GM12878 (cell line): Measurements from ENCODE around the gene LEF1. TPM values are rescaled to one million over a fixed set of nuclear protein-coding genes. Genes with fewer than 3 reads are reported as not detected.

Experiments
- ATAC-seq: fragments of 200-7000 bp; cut with Tn5 transposase; 3 replicates; pipeline ENCODE4 v1.9.1; 2020; ENCODE audit warnings: mild to moderate bottlenecking, moderate library complexity
- BruUV-seq: library from RNA; stranded (reverse); fragments of 400-500 nt; replicated peaks from 2 replicates; lab custom pipeline; 2021; lab: Mats Ljungman, UMichigan
- CTCF ChIA-PET: fragments of 300-600 bp; sonication (Branson Sonifier 250); formaldehyde crosslinking; extraction: SDS; loops from one replicate; lab custom pipeline; 2021; ENCODE audit warnings: inconsistent platforms; lab: Yijun Ruan, JAX
- POLR2A ChIA-PET: fragments of 350-600 bp; formaldehyde crosslinking; extraction: SDS; loops from one replicate; lab custom pipeline; 2021; ENCODE audit warnings: inconsistent platforms; lab: Charles Lee
- RAD21 ChIA-PET: fragments of 300-600 bp; sonication (Branson Sonifier 250); formaldehyde crosslinking; loops from one replicate; lab custom pipeline; 2023; ENCODE audit warnings: antibody characterized with exemption; ENCODE audit not compliant: unreplicated experiment; lab: Charles Lee
- SMC1A ChIA-PET: fragments of 300-600 bp; sonication (Branson Sonifier 250); formaldehyde crosslinking; loops from one replicate; lab custom pipeline; 2023; ENCODE audit not compliant: unreplicated experiment, uncharacterized antibody; lab: Charles Lee
- DNase-seq: peaks from one replicate; pipeline ENCODE4 v3.0.0-alpha.2; 2011; ENCODE audit warnings: low read depth, low spot score
- FAIRE-seq: peaks from 3 replicates; lab custom pipeline; 2011; peaks lifted over from hg19 to GRCh38; lab: Jason Lieb, UNC
- H2AFZ ChIP-seq: 2 replicates; pipeline ENCODE4 v1.6.0; 2011; ENCODE audit warnings: low read depth, low read length, control low read depth; ENCODE audit not compliant: control insufficient read depth
- H3K27ac ChIP-seq: 2 replicates; pipeline ENCODE4 v1.5.1; 2011; ENCODE audit warnings: control low read depth; ENCODE audit not compliant: control insufficient read depth, insufficient read depth
- H3K27me3 ChIP-seq, 2 experiments: replicated peaks in 1 of 2; 2 replicates each; pipeline versions ENCODE4 v1.6.0 to v1.6.1; 2011; ENCODE audit warnings: low read length in 1 of 2; ENCODE audit not compliant: control insufficient read depth in 2 of 2, insufficient read depth in 2 of 2
- H3K36me3 ChIP-seq, 2 experiments: 2 replicates each; pipeline ENCODE4 v1.5.1; 2011; ENCODE audit warnings: low read length in 1 of 2; ENCODE audit not compliant: control insufficient read depth in 2 of 2, insufficient read depth in 2 of 2
- H3K4me1 ChIP-seq: 2 replicates; pipeline ENCODE4 v1.6.1; 2011; ENCODE audit warnings: mild to moderate bottlenecking, low read length, moderate library complexity, mixed read lengths; ENCODE audit not compliant: control insufficient read depth, insufficient read depth
- H3K4me2 ChIP-seq: 2 replicates; pipeline ENCODE4 v1.6.0; 2011; ENCODE audit warnings: control low read depth; ENCODE audit not compliant: control insufficient read depth, insufficient read depth
- H3K4me3 ChIP-seq: fragments of 200-600 bp; sonication (generic); 2 replicates; pipeline ENCODE4 v1.5.1; 2016
- H3K79me2 ChIP-seq: 2 replicates; pipeline ENCODE4 v1.6.0; 2011; ENCODE audit warnings: low read length; ENCODE audit not compliant: control insufficient read depth, insufficient read depth
- H3K9ac ChIP-seq: 2 replicates; pipeline ENCODE4 v1.8.0; 2011; ENCODE audit warnings: low read length, control low read depth, mixed read lengths; ENCODE audit not compliant: control insufficient read depth, insufficient read depth
- H3K9me3 ChIP-seq: replicated peaks from 3 replicates; pipeline ENCODE4 v1.5.1; 2011; ENCODE audit warnings: mild to moderate bottlenecking, low read length; ENCODE audit not compliant: control insufficient read depth, insufficient read depth
- H4K20me1 ChIP-seq: 2 replicates; pipeline ENCODE4 v1.6.0; 2011; ENCODE audit not compliant: control insufficient read depth, insufficient read depth
- BHLHE40 ChIP-seq, 2 experiments: fragments of 450-650 bp in 1 of 2; IDR thresholded peaks; 2 replicates each; pipeline ENCODE4 v1.6.1; 2011 to 2017; ENCODE audit warnings: low read depth in 2 of 2, borderline replicate concordance in 1 of 2, improper control_type of control experiment in 1 of 2, low read length in 1 of 2, mild to moderate bottlenecking in 1 of 2
- CREB1 ChIP-seq: IDR thresholded peaks from 2 replicates; pipeline ENCODE4 v1.6.1; 2012; ENCODE audit warnings: low read depth, mild to moderate bottlenecking, inconsistent platforms
- CUX1 ChIP-seq: IDR thresholded peaks from 2 replicates; pipeline ENCODE4 v1.6.1; 2012; ENCODE audit warnings: improper control_type of control experiment, low read depth, low read length; ENCODE audit not compliant: insufficient replicate concordance
- EP300 ChIP-seq, 2 experiments: fragments of 150-350 bp in 1 of 2; IDR thresholded peaks; 2 replicates each; pipeline ENCODE4 v1.6.1; 2011 to 2012; ENCODE audit warnings: low read depth in 2 of 2, low read length in 2 of 2, borderline replicate concordance in 1 of 2, improper control_type of control experiment in 1 of 2, inconsistent platforms in 1 of 2; ENCODE audit not compliant: control insufficient read depth in 1 of 2
- KLF5 ChIP-seq: fragments of 450-650 bp; IDR thresholded peaks from 2 replicates; pipeline ENCODE4 v1.6.1; 2014; ENCODE audit warnings: mild to moderate bottlenecking; ENCODE audit not compliant: partially characterized antibody
- PKNOX1 ChIP-seq: fragments of 450-650 bp; IDR thresholded peaks from 2 replicates; pipeline ENCODE4 v1.6.1; 2016; ENCODE audit warnings: mild to moderate bottlenecking
- POLR2AphosphoS2 ChIP-seq: IDR thresholded peaks from 2 replicates; pipeline ENCODE4 v1.6.1; 2011; ENCODE audit warnings: low read depth, mild to moderate bottlenecking, low read length, improper control_type of control experiment, moderate library complexity
- POU2F2 ChIP-seq: IDR thresholded peaks from 3 replicates; pipeline ENCODE4 v1.6.1; 2011; ENCODE audit warnings: low read depth, mild to moderate bottlenecking, low read length, borderline replicate concordance
- TBL1XR1 ChIP-seq: IDR thresholded peaks from 2 replicates; pipeline ENCODE4 v1.6.1; 2012; ENCODE audit warnings: low read depth, low read length, improper control_type of control experiment
- WGBS: methylation state at CpG from one replicate; pipeline ENCODE4 v1.1.6; 2016; ENCODE audit warnings: low lambda C conversion rate; ENCODE audit not compliant: insufficient replicate concordance, insufficient coverage; ENCODE audit errors: missing lambda C conversion rate; 5-methylcytosine and 5-hydroxymethylcytosine counted together
- in situ Hi-C: fragments of 300-500 bp; cut with MboI; formaldehyde crosslinking; loops from 9 replicates; pipeline ENCODE4 v1.14.3; 2018; ENCODE audit warnings: mixed read lengths
- intact Hi-C: fragments of 100-400 bp; cut with micrococcal nuclease; formaldehyde crosslinking; loops from one replicate; pipeline ENCODE4 v1.14.2; 2022; ENCODE audit not compliant: unreplicated experiment
- polyA plus RNA-seq, 11 experiments: library from polyadenylated mRNA; depleted of rRNA in 4 of 11; unstranded in 6 of 11; stranded (reverse) in 5 of 11; fragments of >200 nt; fragmentation: Nextera tagmentation in 4 of 11; fragmentation: Illumina TruSeq in 1 of 11; extraction: Ambion mirVana in 4 of 11; extraction: Trizol in 1 of 11; gene quantifications; 1 replicate in 1 of 11; 2 replicates in 10 of 11; pipeline versions ENCODE4 v1.2.1 to v1.2.3, GENCODE V29; 2011 to 2016; ENCODE audit warnings: inconsistent platforms in 2 of 11, missing spikeins in 2 of 11, low read depth in 1 of 11
- total RNA-seq, 4 experiments: library from RNA; depleted of rRNA in 3 of 4; stranded (reverse); fragments of >200 nt in 3 of 4; fragmentation: Illumina TruSeq in 1 of 4; extraction: Trizol in 1 of 4; gene quantifications; 2 replicates each; pipeline versions ENCODE4 v1.2.1 to v1.2.3, GENCODE V29; 2013 to 2021

The LEF1 gene
- total and polyA plus RNA-seq, 10 of the 15 experiments (the other 5 are each of a cell fraction or from before 2014, with no cell fraction given): 10.2 to 38.1 (median 19.5) TPM

- RAD21 ChIA-PET: no interaction called here
- no peak for DNase-seq
- no peak overlapping the region for H3K4me3 ChIP-seq
- ATAC-seq: no peak
- intact Hi-C loops (no loop called here), in situ Hi-C loops (no loop called here)
- POLR2A ChIA-PET: no interaction called here
- no peak overlapping the region for H3K4me2 ChIP-seq
- WGBS: 36% methylated on average over 5 of the region's 5 CpGs
- H2AFZ ChIP-seq: no peak overlapping the region
- H3K27me3 ChIP-seq: no peaks in the 10 kb centered on the region; a peak in 1 of 4 replicates
- no peak overlapping the region for H3K9ac ChIP-seq
- no peak overlapping the region for H3K27ac ChIP-seq
- H3K36me3 ChIP-seq: no peaks in the 10 kb centered on the region
- no peaks in the 10 kb centered on the region for H3K4me1 ChIP-seq
- H4K20me1 ChIP-seq: no peaks in the 10 kb centered on the region
- no peaks in the 10 kb centered on the region for H3K9me3 ChIP-seq
- SMC1A ChIA-PET: no interaction called here
- CTCF ChIA-PET: no interaction called here
- TF ChIP-seq POU2F2: no peak
- no peaks in the 10 kb centered on the region for H3K79me2 ChIP-seq
- FAIRE-seq: no peak
- no TSS peak for BruUV-seq
Observed at GRCh38 chr4:108078024-108078733, 90.6 kb downstream of the LEF1 start.

- POLR2A ChIA-PET: no interaction called here
- peak; percentile 93 for ATAC-seq
- TF ChIP-seq CREB1 (no peak), EP300 (IDR thresholded peaks at IDR 0.05; ENCODE audit: borderline replicate concordance in 1 of 2, control insufficient read depth in 1 of 2, low read depth in 2 of 2, low read length in 2 of 2) (no peak; a peak in 1 of 4 replicates), KLF5 (peak; percentile 51), BHLHE40 (IDR thresholded peaks at IDR 0.05; ENCODE audit: borderline replicate concordance in 1 of 2, low read depth in 2 of 2, low read length in 1 of 2) (0 out of 4 replicates have a peak, but pooled peaks of 1 of the 2 experiments have one; percentile 23), PKNOX1 (peak; percentile 78), TBL1XR1 (no peak), CUX1 (no peak), POLR2AphosphoS2 (no peak)
Observed at GRCh38 chr4:108072300-108072699, 96.4 kb downstream of the LEF1 start.

More at GRCh38 chr4:108072300-108072699, 96.4 kb downstream of the LEF1 start:
- no TSS peak for BruUV-seq
- H3K4me3 ChIP-seq: no peak overlapping the region
- H3K27me3 ChIP-seq: no peaks in the 10 kb centered on the region
- ChIA-PET RAD21 (interaction anchor here (0.9 to 1.2 kb wide), 2 partner anchors 18 to 38 kb away, joined by 3 to 4 read pairs; no protein-coding TSS in a partner anchor), SMC1A (interaction anchor here (0.6 to 2.4 kb wide), 5 partner anchors 10 to 70 kb away, joined by 3 to 7 read pairs (median 4); no protein-coding TSS in a partner anchor), CTCF (interaction anchor here (1.0 to 1.5 kb wide), 2 partner anchors 25 to 109 kb away, joined by 3 read pairs; no protein-coding TSS in a partner anchor)
- H3K27ac ChIP-seq: no peak overlapping the region
- no peaks in the 10 kb centered on the region for H3K4me1 ChIP-seq
- H3K4me2 ChIP-seq: no peak overlapping the region
- DNase-seq (peak; percentile 38), FAIRE-seq (peak; percentile 18)
- intact Hi-C loops: no loop called here
- H3K9ac ChIP-seq: no peak overlapping the region
- no peaks in the 10 kb centered on the region for H3K79me2 ChIP-seq
- H4K20me1 ChIP-seq: no peaks in the 10 kb centered on the region
- H3K9me3 ChIP-seq: no peaks in the 10 kb centered on the region
- no peaks in the 10 kb centered on the region for H3K36me3 ChIP-seq
- WGBS: 44% methylated on average over 4 of the region's 4 CpGs
- no peak overlapping the region for H2AFZ ChIP-seq
- in situ Hi-C loops: no loop called here
